GM21381 (cell line): Measurements from ENCODE around the gene TACR2.

ENCODE experiments used
- ATAC-seq: cut with Tn5 transposase; IDR thresholded peaks from one replicate; pipeline ENCODE4 v1.9.1; 2021; ENCODE audit warnings: mild to moderate bottlenecking, moderate library complexity; ENCODE audit not compliant: unreplicated experiment

TACR2 gene

GRCh38 chr10:69416695-69417094 lies at the start of gene TACR2:
Gene TACR2, minus strand, starts transcription at chr10:69416918. Its CDS starts 595 bp downstream, at chr10:69416323.
- ATAC-seq: no peak

GRCh38 chr10:69466158-69466490 lies 49.4 kb upstream of the TACR2 start:
- ATAC-seq: no peak

GRCh38 chr10:69465457-69466157 lies 48.9 kb upstream of the TACR2 start:
- no peak for ATAC-seq

GRCh38 chr10:69464801-69465401 lies 48.2 kb upstream of the TACR2 start:
- no peak for ATAC-seq

GRCh38 chr10:69464401-69464800 lies 47.7 kb upstream of the TACR2 start:
- ATAC-seq: no peak

- ATAC-seq: no peak
Measured at GRCh38 chr10:69463886-69464285, 47.2 kb upstream of the TACR2 start.

GRCh38 chr10:69461243-69462025 lies 44.7 kb upstream of the TACR2 start:
- ATAC-seq: no peak

- ATAC-seq: no peak
Measured at GRCh38 chr10:69460576-69461242, 44.0 kb upstream of the TACR2 start.

GRCh38 chr10:69459893-69460575 lies 43.3 kb upstream of the TACR2 start:
- no peak for ATAC-seq

GRCh38 chr10:69459101-69459790 lies 42.5 kb upstream of the TACR2 start:
- no peak for ATAC-seq

- no peak for ATAC-seq
Measured at GRCh38 chr10:69458430-69459100, 41.8 kb upstream of the TACR2 start.

- no peak for ATAC-seq
Measured at GRCh38 chr10:69457771-69458237, 41.1 kb upstream of the TACR2 start.

GRCh38 chr10:69456880-69457693 lies 40.4 kb upstream of the TACR2 start:
- ATAC-seq: no peak

- no peak for ATAC-seq
Measured at GRCh38 chr10:69455006-69455763, 38.5 kb upstream of the TACR2 start.

GRCh38 chr10:69453795-69454194 lies 37.1 kb upstream of the TACR2 start:
- ATAC-seq: no peak

GRCh38 chr10:69452676-69453415 lies 36.1 kb upstream of the TACR2 start:
- no peak for ATAC-seq

GRCh38 chr10:69451784-69452251 lies 35.1 kb upstream of the TACR2 start:
- no peak for ATAC-seq
